ENCODE data around the gene IL13.
"Not testable (repeated sequence)": the region's sequence is repeated elsewhere in the genome, so short reads cannot be mapped to it uniquely, and the experiment has no call there.

The IL13 gene

GRCh38 chr5:132691755-132692631 is 34.0 kb downstream of the IL13 start:
- not testable (repeated sequence) for DNase-seq

- no peak for DNase-seq
Observed at GRCh38 chr5:132692632-132692967, 34.6 kb downstream of the IL13 start.

DNA sequence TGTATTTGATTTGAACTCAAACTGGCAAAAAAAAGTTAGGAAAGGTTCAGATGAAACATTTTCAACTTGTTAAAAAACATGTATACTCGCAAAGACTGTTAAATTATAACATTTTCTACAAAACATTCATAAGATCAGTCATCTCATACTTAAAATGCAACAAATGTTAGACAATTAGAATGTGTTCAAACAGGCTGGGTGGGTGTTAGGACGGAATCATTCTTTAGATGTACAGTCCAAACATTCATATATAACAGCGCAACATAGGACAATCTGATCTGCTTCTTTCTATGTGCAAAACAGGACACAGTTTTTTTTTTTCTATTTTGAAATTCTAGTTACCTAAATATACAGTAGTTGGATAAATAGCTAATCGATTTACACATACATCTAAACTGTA is 38.0 kb downstream of the IL13 start:
- DNase-seq: no peak

DNA sequence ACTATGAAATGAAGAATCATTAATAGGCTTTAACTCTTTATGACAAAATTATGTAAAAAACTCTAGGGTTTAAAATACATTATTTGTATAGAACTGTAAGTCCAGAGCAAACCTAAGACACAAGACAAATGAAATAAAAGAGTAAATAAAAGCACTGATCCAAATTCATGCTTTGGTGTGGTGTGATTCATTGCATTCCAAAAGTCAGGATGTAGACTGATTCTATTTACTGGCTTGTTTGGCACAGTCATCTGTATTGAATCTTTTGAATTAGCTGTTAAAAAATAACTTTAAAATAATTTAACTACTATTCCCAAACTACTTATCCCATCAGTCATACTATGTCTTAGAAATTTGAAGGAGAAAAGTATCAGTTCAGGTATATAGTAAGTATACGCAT is 46.9 kb downstream of the IL13 start:
- no peak for DNase-seq

GRCh38 chr5:132708645-132709044 is 50.7 kb downstream of the IL13 start:
- DNase-seq: no peak
